HEK293T (cell line): ENCODE measurements around the gene EIF2S3.

Experiments
- ARNT ChIP-seq: fragments of 450-650 bp; IDR thresholded peaks from 2 replicates; pipeline ENCODE4 v1.6.1; 2017; ENCODE audit warnings: mild to moderate bottlenecking
- FOXA1 ChIP-seq: fragments of 450-650 bp; IDR thresholded peaks from 2 replicates; pipeline ENCODE4 v1.6.1; 2016; ENCODE audit warnings: mild to moderate bottlenecking
- L3MBTL2 ChIP-seq: fragments of 450-650 bp; conservative IDR thresholded peaks from 2 replicates; pipeline ENCODE4 v1.6.1; 2016; ENCODE audit warnings: mild to moderate bottlenecking
- PKNOX1 ChIP-seq: fragments of 450-650 bp; IDR thresholded peaks from 2 replicates; pipeline ENCODE4 v1.6.1; 2016

GRCh38 chrX:24080704-24081103, 25.9 kb downstream of the EIF2S3 start:
- TF ChIP-seq ARNT (no peak), FOXA1 (no peak), PKNOX1 (no peak), L3MBTL2 (no peak)
